Mucosa of descending colon (tissue), 3 donors: ENCODE data around the gene MAPK8IP3. TPM values are rescaled to one million over a fixed set of nuclear protein-coding genes. Genes with fewer than 3 reads are reported as not detected.

ENCODE experiments used
- ATAC-seq: fragments of 200-7000 bp; cut with Tn5 transposase; one replicate; pipeline ENCODE4 v1.9.1; 2020; ENCODE audit warnings: mild to moderate bottlenecking, moderate library complexity
- DNase-seq, 3 donors: peaks; one replicate each; pipeline ENCODE4 v3.0.0-alpha.2; 2020
- H3K36me3 ChIP-seq: fragments of 200-600 bp; one replicate; pipeline ENCODE4 v1.8.0; 2021; ENCODE audit warnings: low read depth, mild to moderate bottlenecking
- H3K4me1 ChIP-seq: fragments of 200-600 bp; one replicate; pipeline ENCODE4 v1.8.0; 2021; ENCODE audit warnings: low read depth, mild to moderate bottlenecking
- H3K4me3 ChIP-seq: fragments of 200-600 bp; one replicate; pipeline ENCODE4 v1.8.0; 2021; ENCODE audit warnings: mild to moderate bottlenecking
- H3K9me3 ChIP-seq: fragments of 200-600 bp; one replicate; pipeline ENCODE4 v1.8.0; 2021; ENCODE audit warnings: mild to moderate bottlenecking
- CTCF ChIP-seq: fragments of 200-600 bp; IDR thresholded peaks from one replicate; pipeline ENCODE4 v1.8.0; 2022; ENCODE audit warnings: antibody characterized with exemption, mild to moderate bottlenecking
- intact Hi-C, 2 donors: fragments of 100-400 bp; cut with DNase I in 1 of 2; cut with micrococcal nuclease in 1 of 2; formaldehyde crosslinking; loops; one replicate each; pipeline versions ENCODE4 v1.11.0 to v1.11.1; 2022; cut with DNase I, micrococcal nuclease
- total RNA-seq, 3 donors: library from RNA; stranded (reverse); fragmentation: NEBNext Ultra II Directional in 2 of 3; extraction: Animal tissue kit (Norgen Biotek cat#: 25700) in 2 of 3; gene quantifications; one replicate each; pipeline versions ENCODE4 v1.2.1 to v1.2.4, GENCODE V29; 2021 to 2023
- donor health status: DM: no; HTN: no; CAD: no; lungs with moderate emphysema.
- donor health status: DM: no; HTN: no; CAD: no.
- donor health status: DM: no; HTN: yes; CAD: no.

Gene MAPK8IP3
- total RNA-seq, 3 donors from 2014 or later = 76.2 to 82.5 (median 79.4) TPM

DNA sequence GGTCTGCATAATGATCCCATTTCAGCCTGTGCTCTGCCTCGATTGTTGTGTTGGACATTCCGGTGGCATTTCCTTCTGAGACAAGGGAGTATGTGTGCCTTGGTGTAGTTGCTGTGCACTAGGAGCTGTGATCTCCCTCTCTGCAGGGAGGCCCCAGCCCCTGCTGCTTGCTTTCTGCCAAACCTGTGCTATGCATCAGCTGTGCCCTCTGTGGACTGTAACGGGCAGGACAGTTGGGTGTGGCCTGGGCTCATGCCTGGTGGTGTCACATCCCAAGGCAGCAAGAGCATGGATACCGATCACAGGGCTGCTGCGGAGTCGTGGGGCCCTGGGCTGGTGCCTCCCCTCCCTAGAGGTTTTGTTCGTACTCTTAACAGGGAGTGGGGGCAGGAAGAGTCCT lies 31.7 kb upstream of the MAPK8IP3 start:
- intact Hi-C loops = no loop called here
- H3K4me3 ChIP-seq = no peak overlapping the region
- H3K36me3 ChIP-seq = no peaks in the 10 kb centered on the region
- ATAC-seq = no peak
- DNase-seq = no peak
- TF ChIP-seq CTCF = no peak
- peaks cover 10% of the 10 kb centered on the region for H3K4me1 ChIP-seq
- no peaks in the 10 kb centered on the region for H3K9me3 ChIP-seq

GRCh38 chr16:1674751-1675664 lies 31.0 kb upstream of the MAPK8IP3 start:
- DNase-seq = no peak
- no peaks in the 10 kb centered on the region for H3K36me3 ChIP-seq

DNA sequence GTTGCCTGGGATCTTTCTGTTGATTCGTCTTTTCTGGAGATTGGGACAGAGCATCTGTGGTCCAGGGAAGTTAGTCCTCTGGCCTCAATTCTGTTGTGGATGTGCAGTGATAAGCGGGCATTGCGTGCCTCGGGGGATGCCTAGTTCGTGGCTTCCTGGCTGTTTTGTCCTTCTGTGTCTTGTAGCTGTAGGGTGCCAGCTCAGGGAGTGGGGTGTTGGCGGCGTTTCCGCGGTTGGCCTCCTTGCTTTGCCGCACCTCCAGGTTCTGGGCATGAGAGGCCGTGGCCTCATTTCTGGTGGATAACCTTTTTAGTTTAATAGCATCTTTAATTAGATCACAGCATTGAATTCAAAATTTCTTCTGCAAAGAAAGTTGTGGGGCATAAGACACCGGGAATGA lies 29.3 kb upstream of the MAPK8IP3 start:
- ATAC-seq (no peak), DNase-seq (no peak)
- no peak for TF ChIP-seq CTCF
- H3K4me1 ChIP-seq = peaks cover 16% of the 10 kb centered on the region
- no peaks in the 10 kb centered on the region for H3K9me3 ChIP-seq
- H3K4me3 ChIP-seq = no peak overlapping the region
- intact Hi-C loops = no loop called here
- H3K36me3 ChIP-seq = no peaks in the 10 kb centered on the region

More at GRCh38 chr16:1674751-1675664, 31.0 kb upstream of the MAPK8IP3 start:
- ATAC-seq = no peak
- no peak overlapping the region for H3K4me3 ChIP-seq
- TF ChIP-seq CTCF = no peak
- intact Hi-C loops = no loop called here
- H3K9me3 ChIP-seq = no peaks in the 10 kb centered on the region
- H3K4me1 ChIP-seq = peaks cover 16% of the 10 kb centered on the region

- peaks cover 16% of the 10 kb centered on the region for H3K4me1 ChIP-seq
- no peaks in the 10 kb centered on the region for H3K36me3 ChIP-seq
- H3K9me3 ChIP-seq = no peaks in the 10 kb centered on the region
- no peak overlapping the region for H3K4me3 ChIP-seq
- DNase-seq = peak in 1 of 3 donors; percentile 14
- no peak for ATAC-seq
- intact Hi-C loops = no loop called here
- TF ChIP-seq CTCF = no peak
Observed at GRCh38 chr16:1677339-1677738, 28.7 kb upstream of the MAPK8IP3 start.

DNA sequence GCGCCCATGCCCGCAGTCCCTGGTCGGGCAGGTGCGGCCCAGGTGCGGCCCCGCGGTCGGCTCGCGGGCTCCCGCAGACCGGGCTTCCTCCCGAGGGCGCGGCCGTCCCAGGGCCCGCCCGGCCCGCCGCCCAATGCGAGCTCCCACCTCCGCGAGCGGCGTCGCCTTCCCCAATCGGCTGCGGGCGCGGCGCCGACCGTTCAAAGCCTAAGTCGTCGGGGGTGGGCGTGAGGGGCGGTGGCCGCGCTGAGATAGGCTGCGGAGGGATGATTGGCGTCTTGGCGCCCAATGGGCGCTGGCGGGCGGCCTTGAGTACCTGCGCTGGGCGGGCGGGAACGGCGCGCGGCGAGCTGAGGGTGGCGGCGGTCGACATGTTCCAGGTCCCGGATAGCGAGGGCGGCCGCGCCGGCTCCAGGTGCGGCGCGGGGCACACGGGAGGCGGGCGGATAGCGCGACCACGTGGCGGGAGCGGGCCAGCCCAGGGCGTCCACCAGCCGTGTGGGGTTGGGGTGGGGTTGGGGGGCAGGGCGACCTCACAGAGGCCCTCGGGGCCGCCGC lies 28.0 kb upstream of the MAPK8IP3 start, which contains the start of gene JPT2:
Gene JPT2 (plus strand): TSS at position 338 of the 558 bp plus-strand sequence. CDS start 34 bp downstream, at position 372.
- DNase-seq (peak; percentile 98), ATAC-seq (peak; percentile 98)
- Histone ChIP-seq H3K9me3 (no peaks in the 10 kb centered on the region), H3K36me3 (no peaks in the 10 kb centered on the region), H3K4me3 (peak within 1 kb of the TSS; percentile 59), H3K4me1 (peaks cover 16% of the 10 kb centered on the region)
- intact Hi-C loops = no loop called here
- TF ChIP-seq CTCF = no peak
